ENCODE measurements around the gene SEPTIN2. TPM values are rescaled to one million over a fixed set of nuclear protein-coding genes. Genes with fewer than 3 reads are reported as not detected.

The SEPTIN2 gene
- total and polyA plus RNA-seq, 10 of the 15 experiments (the other 5 are each of a cell fraction or from before 2014, with no cell fraction given) = 169 to 474 (median 269) TPM

GRCh38 chr2:241315879-241316631 is at the start of gene SEPTIN2 (continued):
- TF ChIP-seq ATF3 (IDR thresholded peaks at IDR 0.05; ENCODE audit: borderline replicate concordance, extremely low read depth, low read depth, low read length) (no peak), TCF12 (IDR thresholded peaks at IDR 0.05; ENCODE audit: low read depth, low read length) (0 out of 2 replicates have a peak, but pooled peaks have one; percentile 55), HCFC1 (IDR thresholded peaks at IDR 0.05; ENCODE audit: low read length) (peak; percentile 56), ZNF274 (IDR thresholded peaks at IDR 0.05; ENCODE audit: insufficient read depth, insufficient read length) (no peak), SREBF1 (IDR thresholded peaks at IDR 0.05; ENCODE audit: low read length) (no peak), NR2F1 (conservative IDR thresholded peaks at IDR 0.05) (peak; percentile 61), NKRF (conservative IDR thresholded peaks at IDR 0.05) (peak; percentile 88; the same call in 1 of the 2 replicates), MYC (IDR thresholded peaks at IDR 0.05; ENCODE audit: insufficient read depth, insufficient read length, insufficient replicate concordance, low read length, severe bottlenecking) (no peak), SUPT20H (IDR thresholded peaks at IDR 0.05; ENCODE audit: borderline replicate concordance, control insufficient read depth, low read depth, low read length) (no peak), CREB1 (IDR thresholded peaks at IDR 0.05; ENCODE audit: low read depth) (no peak), HDAC6 (IDR thresholded peaks at IDR 0.05; ENCODE audit: unreplicated experiment) (no peak), ZZZ3 (IDR thresholded peaks at IDR 0.05; ENCODE audit: control insufficient read depth, insufficient read length, low read depth) (no peak), GABPA (IDR thresholded peaks at IDR 0.05; ENCODE audit: low read depth) (no peak), HSF1 (IDR thresholded peaks at IDR 0.05; ENCODE audit: low read depth, low read length) (no peak), ZNF217 (IDR thresholded peaks at IDR 0.05) (no peak), RAD51 (IDR thresholded peaks at IDR 0.05) (no peak), ZNF384 (IDR thresholded peaks at IDR 0.05; ENCODE audit: borderline replicate concordance, low read depth, low read length) (no peak), TCF3 (IDR thresholded peaks at IDR 0.05; ENCODE audit: borderline replicate concordance, insufficient read depth, low read depth, low read length) (0 out of 2 replicates have a peak, but pooled peaks have one; percentile 42), ZBED1 (IDR thresholded peaks at IDR 0.05; ENCODE audit: borderline replicate concordance) (peak; percentile 69; the same call in 1 of the 2 replicates), KAT2A (conservative IDR thresholded peaks at IDR 0.05; ENCODE audit: control insufficient read depth, low read depth, low read length) (no peak), ZBTB11 (CRISPR knock-in tag; IDR thresholded peaks at IDR 0.05) (no peak)
- TF ChIP-seq, protein P1, sequence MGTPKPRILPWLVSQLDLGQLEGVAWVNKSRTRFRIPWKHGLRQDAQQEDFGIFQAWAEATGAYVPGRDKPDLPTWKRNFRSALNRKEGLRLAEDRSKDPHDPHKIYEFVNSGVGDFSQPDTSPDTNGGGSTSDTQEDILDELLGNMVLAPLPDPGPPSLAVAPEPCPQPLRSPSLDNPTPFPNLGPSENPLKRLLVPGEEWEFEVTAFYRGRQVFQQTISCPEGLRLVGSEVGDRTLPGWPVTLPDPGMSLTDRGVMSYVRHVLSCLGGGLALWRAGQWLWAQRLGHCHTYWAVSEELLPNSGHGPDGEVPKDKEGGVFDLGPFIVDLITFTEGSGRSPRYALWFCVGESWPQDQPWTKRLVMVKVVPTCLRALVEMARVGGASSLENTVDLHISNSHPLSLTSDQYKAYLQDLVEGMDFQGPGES (IDR thresholded peaks at IDR 0.05) = no peak

Measured in GM12878 (cell line).